DND-41 (cell line): ENCODE results near the gene MBP.

Experiments
- ATAC-seq: fragments of 200-7000 bp; cut with Tn5 transposase; 3 replicates; pipeline ENCODE4 v1.9.1; 2021; ENCODE audit warnings: low read depth; ENCODE audit not compliant: insufficient read depth
- DNase-seq: peaks from one replicate; pipeline ENCODE4 v3.0.0-alpha.2; 2020
- H2AFZ ChIP-seq: 2 replicates; pipeline ENCODE4 v1.6.0; 2012; ENCODE audit warnings: low read depth, low read length
- H3K27ac ChIP-seq: 2 replicates; pipeline ENCODE4 v1.5.1; 2012; ENCODE audit warnings: low read length, inconsistent platforms
- H3K27me3 ChIP-seq: fragments of 200-600 bp; sonication (generic); 2 replicates; pipeline ENCODE4 v1.6.0; 2012; ENCODE audit warnings: low read length, mild to moderate bottlenecking, inconsistent platforms; ENCODE audit not compliant: insufficient read depth, poor library complexity
- H3K36me3 ChIP-seq: 2 replicates; pipeline ENCODE4 v1.5.1; 2012; ENCODE audit warnings: low read length, inconsistent platforms; ENCODE audit not compliant: insufficient read depth
- H3K4me1 ChIP-seq: 2 replicates; pipeline ENCODE4 v1.5.1; 2012; ENCODE audit warnings: mild to moderate bottlenecking, low read length; ENCODE audit not compliant: insufficient read depth
- H3K4me2 ChIP-seq: 2 replicates; pipeline ENCODE4 v1.6.0; 2012; ENCODE audit warnings: mild to moderate bottlenecking, moderate library complexity, low read length, inconsistent platforms; ENCODE audit not compliant: insufficient read depth
- H3K4me3 ChIP-seq, 2 experiments: fragments of 200-600 bp in 1 of 2; shearing (Covaris generic) in 1 of 2; 2 replicates each; pipeline ENCODE4 v1.5.1; 2012 to 2016; ENCODE audit warnings: inconsistent platforms in 2 of 2, low read length in 2 of 2, mild to moderate bottlenecking in 2 of 2, low read depth in 1 of 2, moderate library complexity in 1 of 2
- H3K79me2 ChIP-seq: 2 replicates; pipeline ENCODE4 v1.6.0; 2012; ENCODE audit warnings: low read length, inconsistent platforms; ENCODE audit not compliant: insufficient read depth
- H3K9ac ChIP-seq: 2 replicates; pipeline ENCODE4 v1.6.0; 2012; ENCODE audit warnings: low read depth, mild to moderate bottlenecking, inconsistent platforms, low read length, moderate library complexity
- H3K9me3 ChIP-seq: 2 replicates; pipeline ENCODE4 v1.5.1; 2012; ENCODE audit warnings: low read length, moderate library complexity, mild to moderate bottlenecking, inconsistent platforms; ENCODE audit not compliant: insufficient read depth, severe bottlenecking
- H4K20me1 ChIP-seq: 2 replicates; pipeline ENCODE4 v1.6.0; 2012; ENCODE audit warnings: low read length; ENCODE audit not compliant: insufficient read depth
- EZH2 ChIP-seq: IDR thresholded peaks from 3 replicates; pipeline ENCODE4 v1.6.1; 2012; ENCODE audit warnings: borderline replicate concordance, low read depth, mild to moderate bottlenecking, moderate library complexity, low read length, inconsistent platforms; ENCODE audit not compliant: severe bottlenecking
- TF ChIP-seq, protein P1 (sequence below): IDR thresholded peaks from 2 replicates; pipeline ENCODE4 v1.5.1; 2012; ENCODE audit warnings: borderline replicate concordance, low read length, moderate library complexity, mild to moderate bottlenecking; ENCODE audit not compliant: poor library complexity, severe bottlenecking; ENCODE audit errors: extremely low read depth

MBP gene

DNA sequence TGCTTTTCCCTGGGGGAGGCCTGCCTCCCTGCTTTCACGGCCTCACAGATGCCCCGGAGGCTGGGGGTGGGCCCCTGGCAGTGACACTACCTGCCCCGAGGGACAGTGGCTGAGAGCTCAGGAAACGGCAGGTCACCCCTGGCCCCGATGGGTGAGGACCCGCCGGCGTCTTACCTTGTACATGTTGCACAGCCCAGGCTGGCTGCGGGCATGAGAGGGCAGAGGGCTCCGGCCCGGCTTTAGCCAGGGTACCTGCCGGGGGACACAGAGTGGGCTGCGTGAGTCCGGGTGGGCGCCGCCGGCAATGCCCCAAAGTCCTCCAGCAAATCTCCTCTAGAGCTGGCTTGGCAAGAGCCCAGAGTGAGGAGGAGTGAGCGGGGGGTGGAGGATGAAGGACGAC lies 122.9 kb downstream of the MBP start:
- H3K27me3 ChIP-seq = no peaks in the 10 kb centered on the region
- H3K27ac ChIP-seq = no peak overlapping the region
- H3K9me3 ChIP-seq = no peaks in the 10 kb centered on the region
- peaks cover 34% of the 10 kb centered on the region for H3K36me3 ChIP-seq
- peaks cover 37% of the 10 kb centered on the region for H3K4me1 ChIP-seq
- peaks cover 3% of the 10 kb centered on the region; the same call in 1 of the 2 replicates for H4K20me1 ChIP-seq
- H2AFZ ChIP-seq = no peak overlapping the region
- DNase-seq (no peak), ATAC-seq (no peak)
- TF ChIP-seq EZH2 = no peak
- TF ChIP-seq, protein P1, sequence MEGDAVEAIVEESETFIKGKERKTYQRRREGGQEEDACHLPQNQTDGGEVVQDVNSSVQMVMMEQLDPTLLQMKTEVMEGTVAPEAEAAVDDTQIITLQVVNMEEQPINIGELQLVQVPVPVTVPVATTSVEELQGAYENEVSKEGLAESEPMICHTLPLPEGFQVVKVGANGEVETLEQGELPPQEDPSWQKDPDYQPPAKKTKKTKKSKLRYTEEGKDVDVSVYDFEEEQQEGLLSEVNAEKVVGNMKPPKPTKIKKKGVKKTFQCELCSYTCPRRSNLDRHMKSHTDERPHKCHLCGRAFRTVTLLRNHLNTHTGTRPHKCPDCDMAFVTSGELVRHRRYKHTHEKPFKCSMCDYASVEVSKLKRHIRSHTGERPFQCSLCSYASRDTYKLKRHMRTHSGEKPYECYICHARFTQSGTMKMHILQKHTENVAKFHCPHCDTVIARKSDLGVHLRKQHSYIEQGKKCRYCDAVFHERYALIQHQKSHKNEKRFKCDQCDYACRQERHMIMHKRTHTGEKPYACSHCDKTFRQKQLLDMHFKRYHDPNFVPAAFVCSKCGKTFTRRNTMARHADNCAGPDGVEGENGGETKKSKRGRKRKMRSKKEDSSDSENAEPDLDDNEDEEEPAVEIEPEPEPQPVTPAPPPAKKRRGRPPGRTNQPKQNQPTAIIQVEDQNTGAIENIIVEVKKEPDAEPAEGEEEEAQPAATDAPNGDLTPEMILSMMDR = no peak
- H3K4me2 ChIP-seq = no peak overlapping the region
- 0 out of 2 replicates have a peak, but pooled peaks cover 2% of the 10 kb centered on the region for H3K79me2 ChIP-seq
- no peak overlapping the region for H3K4me3 ChIP-seq
- no peak overlapping the region for H3K9ac ChIP-seq

GRCh38 chr18:77008576-77009315 lies 123.8 kb downstream of the MBP start:
- H3K4me3 ChIP-seq = no peak overlapping the region
- TF ChIP-seq, protein P1 = no peak
- TF ChIP-seq EZH2 = no peak
- DNase-seq = no peak

DNA sequence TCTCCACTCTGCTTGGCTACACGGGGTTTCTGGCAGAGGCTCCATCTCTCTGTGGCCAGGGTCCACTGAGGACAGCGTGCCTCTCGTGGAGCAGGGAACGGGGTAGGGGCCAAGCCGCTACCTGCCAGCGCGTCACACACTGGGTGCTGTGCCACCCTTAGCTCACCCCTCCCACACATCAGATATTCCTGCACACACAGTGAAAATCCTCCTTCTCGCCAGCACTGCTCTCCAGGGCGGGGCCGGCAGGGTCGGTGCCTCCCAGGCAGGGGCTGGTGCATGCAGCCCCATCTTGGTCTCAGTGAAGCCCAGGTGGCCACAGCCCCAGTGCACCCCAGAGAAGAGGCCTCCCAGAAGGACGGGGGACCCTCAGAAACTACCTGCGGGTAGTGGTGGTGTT lies 124.6 kb downstream of the MBP start:
- no peaks in the 10 kb centered on the region for H3K9me3 ChIP-seq
- H3K79me2 ChIP-seq = 0 out of 2 replicates have a peak, but pooled peaks cover 2% of the 10 kb centered on the region
- H3K36me3 ChIP-seq = peaks cover 18% of the 10 kb centered on the region
- ATAC-seq (0 out of 3 replicates have a peak, but pooled peaks have one; percentile 20), DNase-seq (no peak)
- no peak overlapping the region for H2AFZ ChIP-seq
- H3K27ac ChIP-seq = peak overlapping the region; percentile 35
- H4K20me1 ChIP-seq = no peaks in the 10 kb centered on the region
- no peaks in the 10 kb centered on the region for H3K27me3 ChIP-seq
- no peak overlapping the region for H3K4me3 ChIP-seq
- TF ChIP-seq, protein P1 = no peak
- no peak for TF ChIP-seq EZH2
- H3K9ac ChIP-seq = no peak overlapping the region
- no peak overlapping the region for H3K4me2 ChIP-seq
- H3K4me1 ChIP-seq = peaks cover 53% of the 10 kb centered on the region

More at GRCh38 chr18:77008576-77009315, 123.8 kb downstream of the MBP start:
- Histone ChIP-seq H3K4me2 (no peak overlapping the region), H3K36me3 (peaks cover 25% of the 10 kb centered on the region), H3K9ac (no peak overlapping the region), H4K20me1 (peaks cover 2% of the 10 kb centered on the region; the same call in 1 of the 2 replicates), H3K4me1 (peaks cover 46% of the 10 kb centered on the region), H3K9me3 (no peaks in the 10 kb centered on the region), H2AFZ (no peak overlapping the region), H3K27me3 (no peaks in the 10 kb centered on the region), H3K79me2 (0 out of 2 replicates have a peak, but pooled peaks cover 2% of the 10 kb centered on the region), H3K27ac (no peak overlapping the region; the same call in 1 of the 2 replicates)
- no peak for ATAC-seq

GRCh38 chr18:77007251-77007650 lies 125.3 kb downstream of the MBP start:
- peaks cover 11% of the 10 kb centered on the region for H3K36me3 ChIP-seq
- no peaks in the 10 kb centered on the region for H3K9me3 ChIP-seq
- H3K4me1 ChIP-seq = peaks cover 54% of the 10 kb centered on the region
- H3K4me2 ChIP-seq = no peak overlapping the region
- peak overlapping the region; percentile 35; the same call in 1 of the 2 replicates for H3K27ac ChIP-seq
- 0 out of 2 replicates have a peak, but pooled peaks cover 2% of the 10 kb centered on the region for H3K79me2 ChIP-seq
- H2AFZ ChIP-seq = no peak overlapping the region
- no peak overlapping the region for H3K4me3 ChIP-seq
- TF ChIP-seq EZH2 = no peak
- TF ChIP-seq, protein P1 = no peak
- H3K27me3 ChIP-seq = no peaks in the 10 kb centered on the region
- no peak overlapping the region for H3K9ac ChIP-seq
- DNase-seq (no peak), ATAC-seq (no peak)
- H4K20me1 ChIP-seq = no peaks in the 10 kb centered on the region
